Measurements from ENCODE around the gene CRACR2A.

DNA sequence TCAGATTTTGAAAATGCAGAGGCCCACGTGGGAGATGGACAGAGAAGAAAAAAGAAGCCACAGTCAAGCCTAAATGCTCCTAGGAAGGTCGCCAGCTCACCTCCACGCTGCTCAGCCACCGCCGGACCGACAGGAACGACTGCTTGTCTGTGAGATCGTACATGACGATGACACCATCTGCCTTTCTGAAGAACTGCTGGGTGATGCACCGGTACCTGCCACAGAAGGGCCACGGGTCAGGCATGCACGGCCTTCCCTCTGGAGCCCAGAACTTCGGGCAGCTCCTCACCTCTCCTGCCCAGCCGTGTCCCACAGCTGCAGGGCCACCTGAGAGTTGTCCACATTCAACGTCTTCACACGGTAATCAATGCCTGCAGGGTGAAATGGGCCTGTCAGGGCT, 125.6 kb downstream of the CRACR2A start:
- TF ChIP-seq EZH2 (IDR thresholded peaks at IDR 0.05; ENCODE audit: borderline replicate concordance, insufficient read depth, low read length, poor library complexity, severe bottlenecking) = no peak
- TF ChIP-seq CTCF (IDR thresholded peaks at IDR 0.05; ENCODE audit: poor library complexity, severe bottlenecking) = no peak

All from neural cell (in vitro differentiated cells).